GF-D8 (cell line): ENCODE data around the gene KLF3.

Source experiments
- DNase-seq: peaks from one replicate; lab custom pipeline; 2025; lab: John Stamatoyannopoulos, UW

Gene KLF3

DNA sequence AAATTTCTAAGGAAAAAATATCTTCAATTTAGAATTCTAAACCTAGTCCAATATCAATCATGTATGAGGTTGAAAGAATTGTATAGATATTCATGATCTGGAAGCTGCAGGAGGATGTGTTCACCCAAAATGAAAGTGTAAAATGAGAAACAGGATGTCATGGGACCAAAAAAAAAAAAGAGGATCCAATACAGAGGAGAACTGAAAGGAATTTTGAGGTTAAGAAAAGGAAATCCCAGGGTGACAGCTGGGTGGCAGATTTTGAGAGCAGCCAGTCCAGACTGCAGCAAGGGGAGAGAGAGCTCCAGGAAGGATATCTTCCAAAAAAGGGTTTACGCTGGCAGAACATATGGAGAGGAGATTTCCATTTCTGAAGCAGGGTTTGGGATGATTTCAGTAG lies 79.9 kb downstream of the KLF3 start:
- DNase-seq, result no peak

GRCh38 chr4:38745881-38746280 lies 81.9 kb downstream of the KLF3 start:
- DNase-seq, result no peak

DNA sequence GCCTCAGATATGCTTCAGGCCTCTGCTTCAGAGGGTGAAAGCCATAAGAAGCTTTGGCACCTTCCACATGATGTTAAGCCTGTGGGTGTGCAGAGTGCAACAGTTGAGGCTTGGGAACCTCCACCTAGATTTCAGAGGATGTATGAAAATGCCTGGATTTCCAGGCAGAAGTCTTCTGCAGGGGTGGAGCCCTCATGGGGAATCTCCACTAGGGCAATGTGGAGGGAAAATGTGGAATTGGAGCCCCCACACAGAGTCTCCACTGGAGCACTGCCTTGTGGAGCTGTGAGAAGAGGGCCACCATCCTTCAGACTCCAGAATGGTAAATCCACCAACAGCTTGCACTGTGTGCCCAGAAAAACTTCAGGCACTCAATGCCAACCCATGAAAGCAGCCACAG lies 83.6 kb downstream of the KLF3 start:
- no peak for DNase-seq

DNA sequence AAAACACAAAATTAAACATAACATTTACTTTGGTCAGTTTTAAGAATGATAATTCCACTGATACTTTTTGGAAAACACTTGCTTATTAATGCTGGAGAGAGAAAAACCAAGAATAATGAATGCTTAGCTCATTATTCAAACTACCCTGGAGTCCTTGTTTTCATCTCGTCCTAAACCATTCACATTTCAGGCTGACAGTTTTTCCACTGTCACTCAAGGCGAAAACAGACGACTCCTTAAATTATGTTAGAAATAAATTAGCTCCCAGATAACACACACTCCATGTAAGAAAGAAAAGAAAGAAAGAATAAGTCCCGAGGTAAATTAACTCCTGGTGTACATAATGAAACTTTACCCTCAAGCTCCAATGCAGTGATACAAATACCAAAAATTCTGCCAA lies 85.3 kb downstream of the KLF3 start:
- no peak for DNase-seq
